EH (cell line): Measurements from ENCODE around the gene PAEP.

Experiments
- DNase-seq: peaks from one replicate; pipeline ENCODE4 v3.0.0-alpha.2; 2015; ENCODE audit warnings: low read depth

Gene PAEP

DNA sequence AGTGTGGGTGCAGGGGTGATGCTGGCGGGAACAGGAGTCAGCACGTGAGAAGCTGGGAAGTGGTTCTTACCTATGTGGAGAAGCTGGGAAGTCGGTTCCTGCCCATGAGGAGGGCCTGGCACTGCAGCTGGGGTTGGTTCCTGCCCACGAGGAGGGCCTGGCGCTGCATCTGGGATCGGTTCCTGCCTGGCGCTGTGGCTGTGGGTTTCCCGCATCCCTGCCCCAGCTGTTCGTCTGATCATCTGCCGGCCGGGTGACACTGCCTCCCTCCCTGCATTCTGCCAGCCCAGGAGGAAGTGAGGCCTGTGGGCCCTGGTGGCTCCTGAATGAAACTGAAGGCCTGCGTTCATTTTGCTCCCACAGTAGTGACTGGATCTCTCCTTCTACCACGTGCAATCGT is 10.5 kb upstream of the PAEP start:
- no peak for DNase-seq

DNA sequence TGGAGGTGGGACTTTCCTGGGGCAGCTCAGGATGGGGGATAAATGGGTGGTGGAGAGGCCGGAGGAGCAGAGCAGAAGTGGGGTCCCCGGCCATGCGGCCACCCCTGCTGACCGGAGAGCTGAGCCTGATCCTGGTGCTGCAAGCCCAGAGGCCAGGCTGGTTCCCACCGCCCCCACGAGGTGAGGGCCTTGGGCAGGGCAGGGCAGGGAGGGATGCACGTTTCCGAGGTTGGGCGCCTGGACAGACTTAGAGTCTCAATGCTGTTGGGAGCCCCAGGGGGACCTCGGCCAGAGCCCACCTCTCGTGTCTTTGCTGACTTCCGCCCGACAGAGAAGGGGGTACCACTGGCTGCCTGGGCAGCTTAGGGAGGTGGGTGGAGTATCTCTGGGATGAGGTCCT is 10.1 kb upstream of the PAEP start:
- no peak for DNase-seq

DNA sequence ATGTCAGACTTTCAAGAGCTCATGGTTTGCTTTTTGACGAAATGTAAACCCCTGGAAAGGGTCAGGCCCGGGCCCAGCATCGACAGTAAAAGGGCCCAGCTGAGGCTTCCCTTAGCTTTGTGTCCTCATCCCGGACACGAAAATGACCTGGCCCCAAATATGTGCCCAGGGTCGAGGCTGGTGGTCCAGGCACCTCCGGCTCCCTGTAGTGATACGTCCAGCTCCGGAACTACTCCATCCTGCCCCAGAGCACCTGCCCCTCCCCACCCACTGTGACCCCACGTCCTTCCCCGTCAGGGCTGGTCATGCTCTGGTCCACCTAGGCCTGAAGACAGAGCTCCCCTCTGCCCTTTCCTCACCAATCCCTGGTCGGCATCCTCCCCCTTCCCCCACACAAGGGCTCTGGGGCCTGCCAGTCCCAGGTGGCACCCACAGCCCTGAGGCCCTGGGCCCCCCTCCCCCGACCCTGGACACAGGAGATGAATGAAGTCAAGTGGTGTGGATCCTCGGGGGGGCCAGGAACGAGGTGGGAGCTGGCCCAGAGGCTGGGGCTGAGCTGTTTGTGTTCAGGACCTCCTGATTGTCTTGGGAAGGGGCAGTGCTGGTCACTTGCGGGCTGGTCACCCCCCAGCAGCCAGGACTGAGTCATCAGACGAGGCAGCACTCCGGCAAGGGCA is 9.4 kb upstream of the PAEP start:
- no peak for DNase-seq

DNA sequence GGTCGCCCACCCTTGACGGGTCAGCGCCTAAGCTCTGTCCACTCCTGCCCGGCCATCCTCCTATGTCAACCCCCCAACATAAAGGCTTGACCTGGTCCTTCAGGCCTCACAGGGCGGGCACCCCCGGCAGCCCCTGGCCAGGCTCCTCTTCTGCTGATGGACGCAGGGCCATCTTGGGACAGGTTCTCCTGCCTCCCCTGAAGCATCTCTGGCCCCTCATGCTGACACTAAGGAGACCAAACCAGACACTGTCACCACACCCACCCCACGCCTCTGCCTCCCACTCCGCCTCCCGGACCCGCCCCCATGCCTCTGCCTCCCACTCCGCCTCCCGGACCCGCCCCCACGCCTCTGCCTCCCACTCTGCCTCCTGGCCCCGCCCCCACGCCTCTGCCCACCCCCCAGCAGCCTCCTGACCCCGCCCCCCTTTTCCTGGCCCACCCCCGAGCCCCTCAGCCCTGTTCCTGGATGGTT is 8.8 kb upstream of the PAEP start:
- no peak for DNase-seq

DNA sequence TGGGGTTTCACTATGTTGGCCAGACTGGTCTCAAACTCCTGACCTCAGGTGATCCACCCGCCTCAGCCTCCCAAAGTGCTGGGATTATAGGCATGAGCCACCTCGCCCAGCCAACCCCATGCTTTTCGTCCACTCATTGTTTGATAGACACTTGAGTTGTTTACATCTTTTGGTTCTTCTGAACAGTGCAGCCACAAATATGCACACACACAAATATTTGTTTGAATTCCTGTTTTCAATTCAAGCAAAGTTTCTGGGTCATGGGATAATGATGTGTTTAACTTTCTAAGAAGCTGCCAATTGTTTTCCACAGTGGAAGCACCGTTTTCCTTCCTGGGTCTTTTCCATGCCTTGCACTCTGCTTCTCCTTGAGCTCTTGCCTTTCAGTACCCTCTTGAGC is 6.8 kb upstream of the PAEP start:
- DNase-seq = no peak

DNA sequence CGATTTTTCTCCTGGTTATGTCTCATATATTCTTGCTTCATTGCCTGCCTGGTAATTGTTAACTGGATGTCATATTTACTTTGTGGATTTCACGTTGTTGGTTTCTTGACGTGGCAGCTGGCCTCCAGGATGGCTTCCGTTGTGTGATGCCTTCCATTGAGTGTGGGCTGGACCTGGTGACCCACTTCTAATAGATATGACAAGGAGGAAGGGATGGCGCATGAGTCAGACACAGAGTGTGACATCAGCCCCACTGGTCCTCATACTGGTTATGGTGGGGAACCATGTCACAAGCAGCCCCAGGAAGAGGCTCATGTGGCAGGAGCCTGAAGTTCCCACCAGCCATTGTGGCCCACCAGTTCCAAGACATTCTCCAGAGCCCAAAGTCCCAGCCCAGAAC is 6.4 kb upstream of the PAEP start:
- DNase-seq = no peak

DNA sequence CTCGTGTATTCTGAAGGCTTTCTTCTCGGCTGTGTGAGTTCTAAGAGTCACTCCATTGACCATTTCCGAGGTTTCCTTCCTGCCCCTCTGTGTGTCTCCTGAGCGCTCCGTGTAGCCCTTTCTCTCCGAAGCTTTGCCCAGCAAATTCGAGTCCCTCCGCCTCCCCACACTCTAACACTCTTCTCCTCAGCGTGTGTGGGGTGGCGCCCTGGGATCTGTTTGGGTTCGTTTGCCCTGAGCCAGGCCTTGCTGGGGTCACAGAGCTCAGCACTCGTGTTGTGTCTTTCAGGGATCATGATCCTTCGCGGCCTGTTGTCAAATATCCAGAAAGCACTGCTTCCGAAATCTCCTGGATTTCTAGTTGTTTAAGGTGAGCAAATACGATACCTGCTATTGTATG is 5.6 kb upstream of the PAEP start:
- DNase-seq = no peak

DNA sequence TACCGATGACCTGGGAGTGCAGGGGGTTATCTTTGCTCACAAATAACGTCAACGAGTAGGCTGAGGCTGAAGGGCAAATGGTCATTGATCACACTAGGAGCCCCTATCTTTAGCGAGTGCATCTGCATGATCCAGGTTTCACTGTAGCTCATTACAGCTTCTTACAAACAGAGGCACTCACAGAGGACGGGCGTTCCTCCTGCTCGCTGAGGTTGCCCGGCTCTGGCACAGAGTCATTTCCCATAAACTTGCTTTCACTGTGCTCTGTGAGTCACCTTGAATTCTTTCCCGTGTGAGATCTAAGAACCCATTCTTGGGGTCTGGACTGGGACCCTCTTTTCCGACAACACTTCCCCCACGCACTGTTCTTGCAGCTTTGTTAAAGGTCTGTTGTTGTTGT is 1.9 kb upstream of the PAEP start:
- no peak for DNase-seq

DNA sequence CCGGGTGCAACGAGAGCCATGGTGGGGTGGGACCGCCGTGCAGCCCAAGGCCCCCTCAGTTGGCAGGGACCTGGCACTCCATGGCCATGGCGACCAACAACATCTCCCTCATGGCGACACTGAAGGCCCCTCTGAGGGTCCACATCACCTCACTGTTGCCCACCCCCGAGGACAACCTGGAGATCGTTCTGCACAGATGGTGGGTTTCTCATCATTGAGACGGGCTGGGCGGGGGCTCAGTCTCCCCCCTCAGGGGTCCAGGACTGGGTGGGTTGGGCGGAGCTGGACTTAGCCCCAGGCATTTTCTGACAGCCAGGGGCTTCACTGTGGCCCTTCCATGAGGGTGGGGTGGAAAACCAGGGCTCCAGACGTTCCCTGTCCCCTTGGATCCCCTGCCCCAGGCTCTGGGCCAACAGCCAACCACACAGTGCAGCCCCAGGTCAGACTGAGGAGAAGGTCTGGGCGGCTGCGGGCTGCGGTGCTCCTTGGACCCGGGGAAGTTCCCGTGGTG is 734 bp downstream of the PAEP start:
- no peak for DNase-seq

DNA sequence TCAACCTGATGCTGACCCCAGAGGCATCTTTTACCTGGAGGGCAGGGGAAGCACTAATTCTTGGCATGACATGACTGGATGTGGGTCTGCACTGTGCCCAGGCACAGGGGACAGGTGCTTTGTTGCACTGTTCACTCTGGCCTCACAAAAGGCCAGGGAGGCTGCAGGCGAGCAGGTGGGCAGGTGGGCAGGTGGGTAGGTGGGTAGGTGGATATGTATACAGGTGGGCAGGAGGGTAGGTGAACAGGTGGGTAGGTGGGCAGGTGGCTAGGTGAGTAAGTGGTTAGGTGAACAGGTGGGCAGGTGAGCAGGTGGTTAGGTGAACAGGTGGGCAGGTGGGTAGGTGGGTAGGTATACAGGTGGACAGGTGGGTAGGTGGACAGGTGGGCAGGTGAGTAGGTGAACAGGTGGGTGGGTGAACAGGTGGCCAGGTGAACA is 1.5 kb downstream of the PAEP start:
- no peak for DNase-seq

DNA sequence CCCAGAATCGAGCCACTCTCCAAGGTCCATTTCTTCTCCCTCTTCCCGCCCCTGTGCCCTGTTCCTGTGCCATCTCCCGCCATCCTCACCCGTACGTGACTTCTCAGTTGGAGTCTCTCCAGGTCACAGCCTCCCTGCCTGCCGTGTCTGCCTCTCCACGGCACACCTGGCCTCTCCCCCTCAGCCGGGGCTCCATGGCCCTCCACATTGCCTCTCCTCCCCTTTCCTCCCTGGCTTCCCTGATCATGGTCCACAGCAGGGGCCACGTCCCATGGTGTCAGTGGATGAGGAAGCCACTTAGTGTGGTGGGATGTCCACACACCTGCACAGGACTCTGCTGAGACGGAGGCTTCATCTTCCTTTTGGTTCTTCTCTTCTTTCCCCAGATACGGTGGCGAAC is 2.3 kb downstream of the PAEP start:
- DNase-seq = no peak

DNA sequence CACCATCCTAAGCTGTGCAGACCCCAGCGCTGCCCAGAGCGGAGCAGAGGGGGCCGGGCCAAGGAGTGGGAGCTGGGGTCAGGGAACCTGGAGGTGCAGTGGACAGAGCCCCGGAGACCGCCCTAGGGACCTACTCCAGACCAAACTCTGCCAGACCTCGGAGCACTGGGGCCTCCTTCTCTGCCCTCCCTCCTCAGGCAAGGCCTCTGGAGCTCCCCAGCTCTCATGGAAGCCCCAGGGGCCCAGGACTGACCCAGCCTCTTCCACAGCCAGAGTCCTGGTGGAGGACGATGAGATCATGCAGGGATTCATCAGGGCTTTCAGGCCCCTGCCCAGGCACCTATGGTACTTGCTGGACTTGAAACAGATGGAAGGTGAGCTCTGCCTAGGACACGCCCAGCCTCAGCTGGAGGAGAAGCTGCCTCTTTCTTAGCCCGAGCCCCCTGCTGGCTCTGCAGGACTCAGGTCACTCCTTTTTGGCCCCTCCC is 3.6 kb downstream of the PAEP start:
- DNase-seq = no peak

DNA sequence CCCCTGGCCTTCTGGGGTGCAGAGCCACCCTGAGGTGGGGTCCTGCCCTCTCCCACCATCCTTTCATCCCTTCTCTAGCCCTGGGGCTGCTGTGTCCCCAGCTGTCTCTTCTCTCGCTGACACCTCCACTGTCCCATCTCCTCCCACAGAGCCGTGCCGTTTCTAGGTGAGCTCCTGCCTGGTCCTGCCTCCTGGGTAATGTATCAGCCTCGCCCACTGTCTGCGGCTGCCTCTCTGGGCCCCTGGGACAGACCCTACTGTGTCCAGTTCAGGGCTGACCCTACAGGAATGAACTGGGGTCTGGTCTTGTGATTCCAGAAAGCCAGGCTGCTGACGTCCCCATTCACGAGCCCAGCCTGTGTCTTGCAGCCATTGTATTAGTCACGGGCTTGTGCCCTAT is 4.1 kb downstream of the PAEP start:
- no peak for DNase-seq

DNA sequence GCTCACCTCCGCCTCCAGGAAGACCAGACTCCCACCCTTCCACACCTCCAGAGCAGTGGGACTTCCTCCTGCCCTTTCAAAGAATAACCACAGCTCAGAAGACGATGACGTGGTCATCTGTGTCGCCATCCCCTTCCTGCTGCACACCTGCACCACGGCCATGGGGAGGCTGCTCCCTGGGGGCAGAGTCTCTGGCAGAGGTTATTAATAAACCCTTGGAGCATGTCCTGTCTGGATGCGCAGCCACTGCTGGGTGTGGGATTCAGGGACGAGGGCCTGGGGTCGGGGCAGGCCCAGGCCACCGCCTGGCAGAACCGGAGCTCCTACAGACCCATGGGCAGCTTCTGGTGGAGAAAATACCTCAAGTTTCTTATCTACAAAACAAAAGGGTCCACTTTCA is 5.0 kb downstream of the PAEP start:
- no peak for DNase-seq

DNA sequence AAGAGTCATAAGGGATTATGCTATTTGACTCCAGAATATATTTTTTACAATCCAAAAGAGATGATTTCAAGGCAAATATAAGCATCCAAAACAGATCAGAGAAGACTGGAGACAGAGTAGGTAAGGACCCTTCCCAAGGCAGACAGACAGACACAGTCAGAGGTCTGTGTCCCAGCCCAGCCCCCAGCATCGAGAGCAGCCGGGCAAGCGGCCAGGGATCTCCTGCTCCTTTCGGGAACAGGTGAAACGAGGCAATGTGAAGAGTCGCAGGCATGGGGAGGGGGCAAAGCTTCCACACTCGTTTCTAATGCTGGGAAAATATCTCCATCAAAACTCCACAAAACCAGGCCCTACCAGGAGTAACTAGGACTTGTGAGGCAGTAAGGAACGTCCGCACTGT is 5.8 kb downstream of the PAEP start:
- no peak for DNase-seq

DNA sequence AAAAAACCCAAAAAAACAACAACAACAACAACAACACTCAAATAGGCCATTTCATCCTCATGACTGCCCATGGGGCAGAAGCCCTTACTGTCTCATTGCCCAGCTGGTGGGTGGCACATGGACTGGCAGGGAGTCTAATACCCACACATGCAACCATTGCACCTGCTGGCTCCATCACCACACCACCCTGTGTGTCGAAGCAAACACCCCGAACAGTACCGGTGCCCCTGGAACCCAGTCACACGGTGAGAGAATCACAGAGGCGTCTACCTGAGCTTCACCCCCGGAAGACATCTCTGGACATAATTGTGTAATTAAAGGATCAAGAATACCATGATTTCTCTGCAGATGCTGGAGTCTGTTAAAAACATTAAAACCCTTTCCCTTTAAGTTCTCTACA is 6.5 kb downstream of the PAEP start:
- no peak for DNase-seq

DNA sequence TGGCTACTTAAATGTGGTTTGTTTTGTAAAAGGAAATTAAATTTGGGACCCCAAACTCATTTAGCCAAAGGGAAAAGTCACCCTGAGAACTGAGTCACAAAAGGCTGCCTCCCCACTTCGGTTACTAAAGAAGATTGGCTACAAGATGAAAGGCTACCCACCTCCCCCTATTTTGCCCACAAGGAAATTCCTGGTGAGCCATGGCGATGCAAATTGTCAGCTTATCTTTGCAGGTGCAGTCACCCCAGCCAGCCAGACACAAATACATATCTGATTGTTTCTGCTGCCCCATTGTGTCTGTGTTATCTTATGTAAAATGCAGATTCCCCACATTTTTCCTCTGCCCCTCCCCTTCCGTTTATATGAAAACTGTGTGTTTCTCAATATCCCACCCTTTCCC is 8.9 kb downstream of the PAEP start:
- no peak for DNase-seq

DNA sequence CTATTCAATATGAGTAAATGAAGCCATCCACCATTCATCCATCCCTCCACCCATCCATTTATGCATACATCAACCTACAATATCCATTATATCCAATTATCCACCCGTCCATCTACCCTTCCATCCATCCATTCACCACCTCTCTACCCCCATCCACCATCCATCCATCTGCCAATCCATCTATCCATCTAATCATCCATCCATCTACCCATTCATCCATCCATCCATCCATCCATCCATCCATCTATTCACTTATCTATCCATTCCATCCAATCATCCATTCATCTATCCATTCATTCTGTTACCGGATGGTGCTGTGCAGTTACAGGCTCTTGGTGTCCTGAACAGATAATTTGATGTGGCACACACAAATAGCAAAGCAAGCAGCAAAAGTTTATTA is 10.7 kb downstream of the PAEP start:
- no peak for DNase-seq

DNA sequence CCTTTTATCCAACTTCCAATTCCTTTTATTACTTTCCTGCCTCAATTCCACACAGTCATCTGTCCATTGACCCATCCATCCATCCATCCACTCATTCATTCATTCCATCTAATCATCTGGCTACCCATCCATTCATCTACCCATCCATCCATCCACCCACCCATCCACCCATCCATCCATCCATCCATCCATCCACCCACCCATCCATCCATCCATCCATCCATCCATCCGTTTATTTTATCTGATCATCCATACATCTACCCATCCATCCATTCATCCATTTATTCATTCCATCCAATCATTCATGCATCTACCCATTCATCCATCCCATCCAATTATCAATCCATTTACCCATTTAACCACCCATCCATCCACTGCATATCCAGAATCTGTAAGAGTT is 11.6 kb downstream of the PAEP start:
- DNase-seq = no peak

DNA sequence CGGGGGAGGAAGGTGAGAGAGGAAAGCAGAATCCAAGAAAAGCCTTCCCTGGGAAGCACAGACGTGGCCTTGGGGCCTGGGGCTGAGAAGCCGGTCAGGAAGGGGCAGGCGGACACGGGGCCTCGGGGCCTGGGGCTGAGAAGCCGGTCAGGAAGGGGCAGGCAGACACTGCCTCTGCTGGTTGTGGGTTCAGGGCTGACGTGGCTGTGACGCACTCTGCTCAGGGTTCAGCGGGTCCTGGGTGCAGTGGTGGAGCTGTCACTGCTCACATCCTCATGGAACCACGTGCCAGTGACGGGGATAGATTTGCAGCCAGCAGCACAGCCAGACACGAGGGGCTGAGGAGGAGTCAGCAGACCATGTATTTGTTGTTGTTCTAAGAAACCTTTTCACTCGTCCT is 12.8 kb downstream of the PAEP start:
- DNase-seq = no peak

DNA sequence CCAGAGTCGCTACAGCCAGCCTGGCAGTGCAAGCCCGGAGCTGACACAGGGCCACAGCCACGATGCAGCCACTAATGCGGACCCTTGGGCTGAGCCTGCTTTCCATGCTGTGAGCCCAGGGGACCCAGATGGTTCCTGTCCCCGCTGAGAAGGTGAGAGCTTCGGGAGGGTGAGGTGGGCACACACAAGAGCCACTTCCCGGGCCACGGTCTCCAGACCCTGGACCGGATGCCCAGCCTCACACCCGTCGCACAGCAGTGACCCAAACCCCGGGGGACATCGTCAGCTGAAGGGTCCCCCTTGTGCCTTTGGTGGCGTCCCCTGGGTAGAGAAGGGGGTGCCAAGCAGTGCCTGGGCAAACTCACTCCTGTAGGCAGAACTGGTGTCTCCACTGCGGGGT is 13.4 kb downstream of the PAEP start:
- no peak for DNase-seq

DNA sequence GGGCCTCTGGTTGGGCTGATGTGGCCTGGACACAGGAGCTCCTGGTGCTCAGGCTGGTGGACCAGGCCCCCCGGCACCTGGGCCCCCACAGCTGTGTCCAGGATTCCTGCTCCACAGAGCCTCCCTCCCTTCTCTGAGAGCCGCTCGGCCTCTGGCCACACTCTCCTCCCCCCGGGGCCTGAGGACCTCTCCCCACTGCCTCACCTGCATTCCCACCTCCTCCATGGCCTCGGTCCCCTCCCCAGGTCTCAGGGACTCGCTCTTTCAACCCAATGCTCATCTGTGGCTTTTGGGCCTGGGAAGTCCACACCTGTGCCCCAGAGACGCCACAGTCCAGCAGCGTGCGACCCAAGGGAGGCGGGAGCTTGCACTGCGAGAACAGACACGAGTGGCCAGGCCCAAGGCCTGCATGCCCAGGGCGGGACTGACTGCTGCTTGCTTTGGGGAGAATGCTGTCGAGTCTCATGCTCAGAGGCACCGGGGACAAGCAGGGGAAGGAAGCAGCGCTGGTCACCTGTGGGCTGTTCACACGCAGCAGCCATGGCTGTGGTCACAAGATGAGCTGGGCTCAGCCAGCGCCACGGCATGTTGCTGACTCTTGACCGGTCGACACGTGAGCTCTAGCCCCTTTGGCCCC is 14.6 kb downstream of the PAEP start:
- DNase-seq = no peak

DNA sequence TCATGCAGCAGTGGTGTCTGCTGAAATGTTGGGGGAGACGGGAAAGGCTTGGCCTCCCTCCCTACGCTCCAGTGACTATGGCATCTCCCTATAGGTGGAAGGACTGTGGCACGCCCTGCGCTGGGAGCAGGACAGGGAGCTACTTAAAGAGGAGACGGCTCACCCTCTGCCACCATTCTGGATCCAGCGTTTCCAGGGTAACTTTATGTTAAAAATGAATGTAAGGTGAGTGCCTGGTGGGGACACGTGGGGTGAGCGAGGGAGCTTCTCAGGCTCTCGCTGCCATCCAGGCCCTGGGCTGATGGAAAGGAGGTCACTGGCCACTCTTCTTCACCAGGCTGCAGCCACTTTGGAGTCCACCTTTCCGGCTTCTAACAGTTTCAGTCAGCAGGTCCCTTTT is 15.7 kb downstream of the PAEP start:
- no peak for DNase-seq

DNA sequence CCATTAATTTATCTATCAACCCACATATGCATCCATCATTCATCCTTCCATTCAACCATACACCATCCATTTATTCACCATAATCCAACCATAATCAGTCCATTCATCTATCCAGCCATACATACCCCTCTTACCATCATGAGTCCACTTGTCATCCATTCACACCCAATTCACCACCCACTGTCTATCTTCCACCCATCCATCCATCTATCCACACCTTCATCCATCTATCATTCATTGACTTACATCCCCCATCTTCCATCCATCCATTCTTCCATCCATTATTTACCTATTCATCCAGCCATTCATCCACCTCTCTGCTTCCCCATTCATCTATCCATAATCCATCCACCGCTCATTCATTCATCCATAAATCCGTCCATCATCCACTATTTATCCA is 17.8 kb downstream of the PAEP start:
- DNase-seq = no peak
